Stimulated activated memory B cell treated with anti-CD40 and anti-IgM and Interleukin-4, amounts not matched to agents 10 μg/mL and 1 μg/mL and 100 μg/mL, for 72 hours (primary cell): ENCODE data around the gene NGF.

Experiments
- ATAC-seq: fragments of 150-1000 bp; cut with Tn5 transposase; 2 replicates; pipeline ENCODE4 v1.10.0; 2021
- H3K27ac Mint-ChIP-seq: one replicate; pipeline ENCODE4 v1.8.0; 2022; ENCODE audit warnings: mild to moderate bottlenecking, mixed read lengths
- H3K27me3 Mint-ChIP-seq: one replicate; pipeline ENCODE4 v1.8.0; 2022; ENCODE audit warnings: mixed read lengths
- H3K36me3 Mint-ChIP-seq: one replicate; pipeline ENCODE4 v1.8.0; 2022; ENCODE audit warnings: mixed read lengths
- H3K4me1 Mint-ChIP-seq: one replicate; pipeline ENCODE4 v1.8.0; 2022; ENCODE audit warnings: mixed read lengths
- H3K4me3 Mint-ChIP-seq: one replicate; pipeline ENCODE4 v1.8.0; 2022; ENCODE audit warnings: mild to moderate bottlenecking, moderate library complexity, mixed read lengths
- H3K9me3 Mint-ChIP-seq: one replicate; pipeline ENCODE4 v1.8.0; 2022; ENCODE audit warnings: mixed read lengths

Gene NGF

GRCh38 chr1:115286431-115287205, 51.4 kb downstream of the NGF start:
- Mint-ChIP-seq H3K27me3 (peaks cover 14% of the 10 kb centered on the region), H3K27ac (no peak overlapping the region), H3K4me1 (no peaks in the 10 kb centered on the region), H3K4me3 (no peak overlapping the region), H3K36me3 (no peaks in the 10 kb centered on the region), H3K9me3 (no peaks in the 10 kb centered on the region)
- ATAC-seq: peak; percentile 32

- Mint-ChIP-seq H3K4me3 (no peak overlapping the region), H3K27me3 (no peaks in the 10 kb centered on the region), H3K9me3 (no peaks in the 10 kb centered on the region), H3K27ac (no peak overlapping the region), H3K36me3 (no peaks in the 10 kb centered on the region), H3K4me1 (no peaks in the 10 kb centered on the region)
- ATAC-seq: no peak
Observed at GRCh38 chr1:115284209-115284608, 53.8 kb downstream of the NGF start.

GRCh38 chr1:115283681-115284146, 54.3 kb downstream of the NGF start:
- no peak overlapping the region for H3K27ac Mint-ChIP-seq
- H3K9me3 Mint-ChIP-seq: no peaks in the 10 kb centered on the region
- H3K4me1 Mint-ChIP-seq: no peaks in the 10 kb centered on the region
- no peaks in the 10 kb centered on the region for H3K27me3 Mint-ChIP-seq
- no peak for ATAC-seq
- H3K4me3 Mint-ChIP-seq: no peak overlapping the region
- no peaks in the 10 kb centered on the region for H3K36me3 Mint-ChIP-seq

- no peak overlapping the region for H3K4me3 Mint-ChIP-seq
- no peak for ATAC-seq
- no peaks in the 10 kb centered on the region for H3K36me3 Mint-ChIP-seq
- H3K27me3 Mint-ChIP-seq: no peaks in the 10 kb centered on the region
- no peak overlapping the region for H3K27ac Mint-ChIP-seq
- no peaks in the 10 kb centered on the region for H3K9me3 Mint-ChIP-seq
- no peaks in the 10 kb centered on the region for H3K4me1 Mint-ChIP-seq
Observed at GRCh38 chr1:115283249-115283648, 54.8 kb downstream of the NGF start.

- Mint-ChIP-seq H3K27ac (no peak overlapping the region), H3K4me1 (no peaks in the 10 kb centered on the region), H3K36me3 (no peaks in the 10 kb centered on the region)
Observed at GRCh38 chr1:115282807-115283208, 55.2 kb downstream of the NGF start.

GRCh38 chr1:115281143-115281542, 56.9 kb downstream of the NGF start:
- Mint-ChIP-seq H3K9me3 (peaks cover 5% of the 10 kb centered on the region), H3K4me3 (no peak overlapping the region), H3K36me3 (no peaks in the 10 kb centered on the region), H3K4me1 (no peaks in the 10 kb centered on the region), H3K27me3 (no peaks in the 10 kb centered on the region), H3K27ac (no peak overlapping the region)
- ATAC-seq: no peak

More at GRCh38 chr1:115282807-115283208, 55.2 kb downstream of the NGF start:
- ATAC-seq: no peak
- Mint-ChIP-seq H3K27me3 (no peaks in the 10 kb centered on the region), H3K9me3 (no peaks in the 10 kb centered on the region), H3K4me3 (no peak overlapping the region)

- Mint-ChIP-seq H3K4me1 (no peaks in the 10 kb centered on the region), H3K9me3 (peaks cover 5% of the 10 kb centered on the region), H3K36me3 (no peaks in the 10 kb centered on the region), H3K4me3 (no peak overlapping the region), H3K27me3 (no peaks in the 10 kb centered on the region), H3K27ac (no peak overlapping the region)
- ATAC-seq: no peak
Observed at GRCh38 chr1:115280064-115280463, 58.0 kb downstream of the NGF start.

GRCh38 chr1:115278211-115278610, 59.8 kb downstream of the NGF start:
- no peaks in the 10 kb centered on the region for H3K36me3 Mint-ChIP-seq
- H3K27me3 Mint-ChIP-seq: no peaks in the 10 kb centered on the region
- H3K9me3 Mint-ChIP-seq: peaks cover 5% of the 10 kb centered on the region
- no peaks in the 10 kb centered on the region for H3K4me1 Mint-ChIP-seq
- no peak overlapping the region for H3K27ac Mint-ChIP-seq
- H3K4me3 Mint-ChIP-seq: no peak overlapping the region
- ATAC-seq: no peak

GRCh38 chr1:115277276-115277675, 60.8 kb downstream of the NGF start:
- H3K9me3 Mint-ChIP-seq: peaks cover 5% of the 10 kb centered on the region
- H3K4me3 Mint-ChIP-seq: no peak overlapping the region
- ATAC-seq: no peak
- no peaks in the 10 kb centered on the region for H3K36me3 Mint-ChIP-seq
- H3K27ac Mint-ChIP-seq: no peak overlapping the region
- no peaks in the 10 kb centered on the region for H3K4me1 Mint-ChIP-seq
- H3K27me3 Mint-ChIP-seq: no peaks in the 10 kb centered on the region

- Mint-ChIP-seq H3K36me3 (no peaks in the 10 kb centered on the region), H3K4me3 (no peak overlapping the region), H3K27ac (no peak overlapping the region), H3K27me3 (no peaks in the 10 kb centered on the region), H3K9me3 (peaks cover 5% of the 10 kb centered on the region), H3K4me1 (no peaks in the 10 kb centered on the region)
- ATAC-seq: no peak
Observed at GRCh38 chr1:115275216-115275615, 62.8 kb downstream of the NGF start.

GRCh38 chr1:115274467-115274866, 63.6 kb downstream of the NGF start:
- no peak overlapping the region for H3K27ac Mint-ChIP-seq
- no peak overlapping the region for H3K4me3 Mint-ChIP-seq
- no peak for ATAC-seq
- no peaks in the 10 kb centered on the region for H3K27me3 Mint-ChIP-seq
- H3K9me3 Mint-ChIP-seq: peaks cover 5% of the 10 kb centered on the region
- no peaks in the 10 kb centered on the region for H3K4me1 Mint-ChIP-seq
- no peaks in the 10 kb centered on the region for H3K36me3 Mint-ChIP-seq

GRCh38 chr1:115266729-115267421, 71.2 kb downstream of the NGF start:
- no peaks in the 10 kb centered on the region for H3K4me1 Mint-ChIP-seq
- H3K9me3 Mint-ChIP-seq: no peaks in the 10 kb centered on the region
- no peak overlapping the region for H3K4me3 Mint-ChIP-seq
- no peak for ATAC-seq
- H3K27ac Mint-ChIP-seq: no peak overlapping the region
- no peaks in the 10 kb centered on the region for H3K36me3 Mint-ChIP-seq
- no peaks in the 10 kb centered on the region for H3K27me3 Mint-ChIP-seq

- H3K4me1 Mint-ChIP-seq: no peaks in the 10 kb centered on the region
- no peak overlapping the region for H3K27ac Mint-ChIP-seq
- H3K36me3 Mint-ChIP-seq: no peaks in the 10 kb centered on the region
- H3K9me3 Mint-ChIP-seq: no peaks in the 10 kb centered on the region
- no peaks in the 10 kb centered on the region for H3K27me3 Mint-ChIP-seq
- ATAC-seq: no peak
- H3K4me3 Mint-ChIP-seq: no peak overlapping the region
Observed at GRCh38 chr1:115265099-115265498, 73.0 kb downstream of the NGF start.

- H3K36me3 Mint-ChIP-seq: no peaks in the 10 kb centered on the region
- peaks cover 10% of the 10 kb centered on the region for H3K9me3 Mint-ChIP-seq
- H3K4me1 Mint-ChIP-seq: no peaks in the 10 kb centered on the region
- no peak overlapping the region for H3K27ac Mint-ChIP-seq
- ATAC-seq: no peak
- no peaks in the 10 kb centered on the region for H3K27me3 Mint-ChIP-seq
- H3K4me3 Mint-ChIP-seq: no peak overlapping the region
Observed at GRCh38 chr1:115262886-115263285, 75.2 kb downstream of the NGF start.

- no peaks in the 10 kb centered on the region for H3K36me3 Mint-ChIP-seq
- ATAC-seq: no peak
Observed at GRCh38 chr1:115261496-115261895, 76.6 kb downstream of the NGF start.

GRCh38 chr1:115258302-115258866, 79.7 kb downstream of the NGF start:
- ATAC-seq: no peak
- no peaks in the 10 kb centered on the region for H3K27me3 Mint-ChIP-seq
- H3K4me1 Mint-ChIP-seq: no peaks in the 10 kb centered on the region
- no peak overlapping the region for H3K4me3 Mint-ChIP-seq
- H3K36me3 Mint-ChIP-seq: no peaks in the 10 kb centered on the region
- peaks cover 12% of the 10 kb centered on the region for H3K9me3 Mint-ChIP-seq
- H3K27ac Mint-ChIP-seq: no peak overlapping the region

More at GRCh38 chr1:115261496-115261895, 76.6 kb downstream of the NGF start:
- Mint-ChIP-seq H3K4me1 (no peaks in the 10 kb centered on the region), H3K4me3 (no peak overlapping the region), H3K9me3 (peaks cover 12% of the 10 kb centered on the region), H3K27me3 (no peaks in the 10 kb centered on the region), H3K27ac (no peak overlapping the region)
